NB4 (cell line): ENCODE results near the gene PAX6.

Experiments used
- MYC ChIP-seq: IDR thresholded peaks from 2 replicates; pipeline ENCODE4 v1.6.1; 2011; ENCODE audit warnings: low read depth, low read length
- POLR2A ChIP-seq: IDR thresholded peaks from 2 replicates; pipeline ENCODE4 v1.6.1; 2011; ENCODE audit warnings: mild to moderate bottlenecking; ENCODE audit not compliant: insufficient read length; ENCODE audit errors: extremely low read depth
- TF ChIP-seq, protein P1 (sequence below): IDR thresholded peaks from one replicate; pipeline ENCODE4 v1.5.1; 2012; ENCODE audit warnings: low read depth, low read length

- no peak for TF ChIP-seq POLR2A
- TF ChIP-seq, protein P1, sequence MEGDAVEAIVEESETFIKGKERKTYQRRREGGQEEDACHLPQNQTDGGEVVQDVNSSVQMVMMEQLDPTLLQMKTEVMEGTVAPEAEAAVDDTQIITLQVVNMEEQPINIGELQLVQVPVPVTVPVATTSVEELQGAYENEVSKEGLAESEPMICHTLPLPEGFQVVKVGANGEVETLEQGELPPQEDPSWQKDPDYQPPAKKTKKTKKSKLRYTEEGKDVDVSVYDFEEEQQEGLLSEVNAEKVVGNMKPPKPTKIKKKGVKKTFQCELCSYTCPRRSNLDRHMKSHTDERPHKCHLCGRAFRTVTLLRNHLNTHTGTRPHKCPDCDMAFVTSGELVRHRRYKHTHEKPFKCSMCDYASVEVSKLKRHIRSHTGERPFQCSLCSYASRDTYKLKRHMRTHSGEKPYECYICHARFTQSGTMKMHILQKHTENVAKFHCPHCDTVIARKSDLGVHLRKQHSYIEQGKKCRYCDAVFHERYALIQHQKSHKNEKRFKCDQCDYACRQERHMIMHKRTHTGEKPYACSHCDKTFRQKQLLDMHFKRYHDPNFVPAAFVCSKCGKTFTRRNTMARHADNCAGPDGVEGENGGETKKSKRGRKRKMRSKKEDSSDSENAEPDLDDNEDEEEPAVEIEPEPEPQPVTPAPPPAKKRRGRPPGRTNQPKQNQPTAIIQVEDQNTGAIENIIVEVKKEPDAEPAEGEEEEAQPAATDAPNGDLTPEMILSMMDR, result no peak
- no peak for TF ChIP-seq MYC
Observed at GRCh38 chr11:31825838-31826484, 14.8 kb upstream of the PAX6 start.
